Stimulated activated CD4-positive, alpha-beta T cell treated with anti-CD3 and anti-CD28 coated beads, Interleukin-1b, Interleukin-23, amount 100 ng/mL, for 24 hours (primary cell): ENCODE results near the gene NPTXR.

Experiments
- DNase-seq, 4 experiments: peaks; one replicate each; pipeline ENCODE4 v3.0.0-alpha.2; 2020; ENCODE audit warnings: low read depth in 4 of 4, low spot score in 1 of 4

Gene NPTXR

GRCh38 chr22:38774496-38775166 lies 69.2 kb downstream of the NPTXR start:
- no peak for DNase-seq

- DNase-seq = no peak
These were observed 70.4 kb downstream of the NPTXR start for GRCh38 chr22:38773363-38773946.

- DNase-seq = no peak
These were observed 71.3 kb downstream of the NPTXR start for GRCh38 chr22:38772623-38772873.

- DNase-seq = no peak
These were observed 73.4 kb downstream of the NPTXR start for GRCh38 chr22:38770257-38770949.
